Endothelial cell of umbilical vein (primary cell): Measurements from ENCODE around the gene KIF17. TPM values are rescaled to one million over a fixed set of nuclear protein-coding genes. Genes with fewer than 3 reads are reported as not detected.

Experiments
- BruUV-seq: library from RNA; stranded (reverse); fragments of 400-500 nt; replicated peaks from 2 replicates; lab custom pipeline; 2021; lab: Mats Ljungman, UMichigan
- CTCF ChIA-PET: fragments of 300-600, 350-600 bp; sonication (Branson Sonifier 250); formaldehyde crosslinking; loops from one replicate; lab custom pipeline; 2021; ENCODE audit warnings: antibody characterized with exemption, inconsistent platforms; lab: Charles Lee
- POLR2A ChIA-PET: fragments of 300-600, 350-600 bp; sonication (Branson Sonifier 250); formaldehyde crosslinking; loops from one replicate; lab custom pipeline; 2021; ENCODE audit warnings: antibody characterized with exemption, inconsistent platforms; lab: Charles Lee
- DNase-seq: peaks from one replicate; pipeline ENCODE4 v3.0.0-alpha.2; 2011; ENCODE audit warnings: low read depth, low spot score
- FAIRE-seq: peaks from 2 replicates; lab custom pipeline; 2011; peaks lifted over from hg19 to GRCh38; lab: Jason Lieb, UNC
- H2AFZ ChIP-seq: 2 replicates; pipeline ENCODE4 v1.6.0; 2012; ENCODE audit warnings: low read depth, low read length, control low read depth, inconsistent platforms
- H3K27ac ChIP-seq: 2 replicates; pipeline ENCODE4 v1.5.1; 2011; ENCODE audit warnings: low read depth, mild to moderate bottlenecking, control low read depth, low read length, moderate library complexity; ENCODE audit not compliant: insufficient read depth
- H3K27me3 ChIP-seq, 2 experiments: 2 replicates each; pipeline versions ENCODE4 v1.6.0 to v1.6.1; 2011; ENCODE audit warnings: low read length in 2 of 2, mixed read lengths in 1 of 2; ENCODE audit not compliant: control insufficient read depth in 2 of 2, insufficient read depth in 2 of 2
- H3K36me3 ChIP-seq, 2 experiments: 2 replicates in 1 of 2; 3 replicates in 1 of 2; pipeline ENCODE4 v1.5.1; 2011; ENCODE audit warnings: low read length in 2 of 2, mild to moderate bottlenecking in 1 of 2, moderate library complexity in 1 of 2; ENCODE audit not compliant: control insufficient read depth in 2 of 2, insufficient read depth in 2 of 2; ENCODE audit errors: extremely low read depth in 1 of 2
- H3K4me1 ChIP-seq: 3 replicates; pipeline ENCODE4 v1.5.1; 2011; ENCODE audit warnings: mild to moderate bottlenecking, low read length; ENCODE audit not compliant: control insufficient read depth, insufficient read depth; ENCODE audit errors: extremely low read depth
- H3K4me2 ChIP-seq: 2 replicates; pipeline ENCODE4 v1.6.1; 2011; ENCODE audit warnings: low read length, control low read depth, mixed read lengths; ENCODE audit not compliant: insufficient read depth
- H3K4me3 ChIP-seq, 3 experiments: fragments of 200-600 bp in 1 of 3; sonication (generic), shearing (Covaris generic) in 1 of 3; replicated peaks in 1 of 3; 2 replicates each; pipeline ENCODE4 v1.5.1; 2011 to 2016; ENCODE audit warnings: control low read depth in 3 of 3, low read length in 3 of 3, mild to moderate bottlenecking in 2 of 3, inconsistent platforms in 1 of 3, low read depth in 1 of 3, moderate library complexity in 1 of 3; ENCODE audit not compliant: insufficient read depth in 1 of 3
- H3K79me2 ChIP-seq: 2 replicates; pipeline ENCODE4 v1.6.0; 2012; ENCODE audit warnings: low read length, inconsistent platforms; ENCODE audit not compliant: control insufficient read depth, insufficient read depth
- H3K9ac ChIP-seq: replicated peaks from 2 replicates; pipeline ENCODE3; 2011; ENCODE audit warnings: low read length, control low read depth; ENCODE audit not compliant: insufficient read depth; ENCODE audit errors: extremely low read depth
- H3K9me1 ChIP-seq: replicated peaks from 3 replicates; pipeline ENCODE4 v1.6.0; 2011; ENCODE audit warnings: mild to moderate bottlenecking, low read length; ENCODE audit not compliant: control insufficient read depth, insufficient read depth; ENCODE audit errors: extremely low read depth
- H3K9me3 ChIP-seq: replicated peaks from 2 replicates; pipeline ENCODE4 v1.5.1; 2012; ENCODE audit warnings: low read length, inconsistent platforms; ENCODE audit not compliant: control insufficient read depth, insufficient read depth
- H4K20me1 ChIP-seq: replicated peaks from 2 replicates; pipeline ENCODE3; 2011; ENCODE audit warnings: mild to moderate bottlenecking, low read length; ENCODE audit not compliant: control insufficient read depth, insufficient read depth; ENCODE audit errors: extremely low read depth
- FOS ChIP-seq: IDR thresholded peaks from 2 replicates; pipeline ENCODE4 v1.6.1; 2011; ENCODE audit warnings: mild to moderate bottlenecking, low read length, moderate library complexity, borderline replicate concordance; ENCODE audit not compliant: insufficient read depth
- MAX ChIP-seq: IDR thresholded peaks from 2 replicates; pipeline ENCODE4 v1.6.1; 2011; ENCODE audit not compliant: insufficient read depth, insufficient read length
- POLR2A ChIP-seq: IDR thresholded peaks from 2 replicates; pipeline ENCODE4 v1.6.1; 2012; ENCODE audit warnings: low read depth, mild to moderate bottlenecking, control low read depth, low read length
- dilution Hi-C: fragments of 300-500 bp; cut with MboI; formaldehyde crosslinking; loops from one replicate; pipeline ENCODE4 v1.15.0; 2019; ENCODE audit warnings: low sequenced_read_pairs; ENCODE audit not compliant: extremely low pct_ligation_motif_present
- intact Hi-C: fragments of 100-400 bp; cut with micrococcal nuclease; formaldehyde crosslinking; loops from one replicate; pipeline ENCODE4 v1.10.0; 2022
- polyA plus RNA-seq, 4 experiments: library from polyadenylated mRNA; depleted of rRNA in 3 of 4; stranded (reverse) in 3 of 4; unstranded in 1 of 4; fragments of >200 nt; gene quantifications; 2 replicates each; pipeline versions ENCODE4 v1.2.1 to v1.2.3, GENCODE V29; 2011 to 2012; ENCODE audit warnings: missing spikeins in 1 of 4
- total RNA-seq: library from RNA; stranded (reverse); gene quantifications from 2 replicates; pipeline ENCODE4 v1.2.3, GENCODE V29; 2021
- TF ChIP-seq, protein P1 (sequence below), 2 donors: IDR thresholded peaks; 1 replicate in 1 of 2; 2 replicates in 1 of 2; pipeline ENCODE4 v1.5.1; 2011; ENCODE audit warnings: low read length in 2 of 2, mild to moderate bottlenecking in 2 of 2, moderate library complexity in 2 of 2, control low read depth in 1 of 2, inconsistent platforms in 1 of 2, low read depth in 1 of 2; ENCODE audit not compliant: insufficient read depth in 1 of 2; ENCODE audit errors: extremely low read depth in 1 of 2

The KIF17 gene
- total and polyA plus RNA-seq, 2 donors (not counting 3 experiments of a cell fraction or from before 2014, with no cell fraction given): 1.1 to 1.5 TPM

GRCh38 chr1:20702416-20702815, 15.4 kb downstream of the KIF17 start:
- H3K36me3 ChIP-seq: no peaks in the 10 kb centered on the region
- H3K27ac ChIP-seq: no peak overlapping the region
- no peak overlapping the region for H2AFZ ChIP-seq
- no peaks in the 10 kb centered on the region for H3K9me1 ChIP-seq
- H3K79me2 ChIP-seq: no peaks in the 10 kb centered on the region
- no peaks in the 10 kb centered on the region for H3K9me3 ChIP-seq
- H3K4me2 ChIP-seq: no peak overlapping the region
- intact Hi-C loops (no loop called here), dilution Hi-C loops (no loop called here)
- FAIRE-seq (peak; percentile 18), DNase-seq (no peak)
- no peak overlapping the region for H3K9ac ChIP-seq
- H3K27me3 ChIP-seq: no peaks in the 10 kb centered on the region
- no peaks in the 10 kb centered on the region for H3K4me1 ChIP-seq
- H3K4me3 ChIP-seq: no peak overlapping the region
- no peaks in the 10 kb centered on the region for H4K20me1 ChIP-seq
- ChIA-PET CTCF (interaction anchor here (1.2 to 1.4 kb wide), 4 partner anchors 18 to 493 kb away, joined by 3 to 9 read pairs (median 3); partner anchors contain the start of gene HP1BP3), POLR2A (no interaction called here)
- no TSS peak for BruUV-seq
- TF ChIP-seq POLR2A: no peak
- TF ChIP-seq, protein P1, sequence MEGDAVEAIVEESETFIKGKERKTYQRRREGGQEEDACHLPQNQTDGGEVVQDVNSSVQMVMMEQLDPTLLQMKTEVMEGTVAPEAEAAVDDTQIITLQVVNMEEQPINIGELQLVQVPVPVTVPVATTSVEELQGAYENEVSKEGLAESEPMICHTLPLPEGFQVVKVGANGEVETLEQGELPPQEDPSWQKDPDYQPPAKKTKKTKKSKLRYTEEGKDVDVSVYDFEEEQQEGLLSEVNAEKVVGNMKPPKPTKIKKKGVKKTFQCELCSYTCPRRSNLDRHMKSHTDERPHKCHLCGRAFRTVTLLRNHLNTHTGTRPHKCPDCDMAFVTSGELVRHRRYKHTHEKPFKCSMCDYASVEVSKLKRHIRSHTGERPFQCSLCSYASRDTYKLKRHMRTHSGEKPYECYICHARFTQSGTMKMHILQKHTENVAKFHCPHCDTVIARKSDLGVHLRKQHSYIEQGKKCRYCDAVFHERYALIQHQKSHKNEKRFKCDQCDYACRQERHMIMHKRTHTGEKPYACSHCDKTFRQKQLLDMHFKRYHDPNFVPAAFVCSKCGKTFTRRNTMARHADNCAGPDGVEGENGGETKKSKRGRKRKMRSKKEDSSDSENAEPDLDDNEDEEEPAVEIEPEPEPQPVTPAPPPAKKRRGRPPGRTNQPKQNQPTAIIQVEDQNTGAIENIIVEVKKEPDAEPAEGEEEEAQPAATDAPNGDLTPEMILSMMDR (IDR thresholded peaks at IDR 0.05; ENCODE audit: extremely low read depth in 1 of 2, insufficient read depth in 1 of 2, low read depth in 1 of 2, low read length in 2 of 2): peak; percentile 11 to 39

GRCh38 chr1:20701847-20702246, 16.0 kb downstream of the KIF17 start:
- Histone ChIP-seq H4K20me1 (no peaks in the 10 kb centered on the region), H3K27me3 (no peaks in the 10 kb centered on the region), H3K9ac (no peak overlapping the region), H3K4me2 (no peak overlapping the region), H3K79me2 (no peaks in the 10 kb centered on the region), H3K9me3 (no peaks in the 10 kb centered on the region), H3K9me1 (no peaks in the 10 kb centered on the region), H3K4me3 (no peak overlapping the region), H3K4me1 (peaks cover 4% of the 10 kb centered on the region), H3K36me3 (no peaks in the 10 kb centered on the region), H3K27ac (no peak overlapping the region), H2AFZ (no peak overlapping the region)
- dilution Hi-C loops: no loop called here
- DNase-seq: no peak
- no peak for FAIRE-seq
- BruUV-seq: no TSS peak
- CTCF ChIA-PET: interaction anchor here (1.2 to 1.4 kb wide), 4 partner anchors 18 to 494 kb away, joined by 3 to 9 read pairs (median 3); partner anchors contain the start of gene HP1BP3
- TF ChIP-seq MAX (no peak), FOS (no peak), POLR2A (no peak)
- POLR2A ChIA-PET: no interaction called here
- intact Hi-C loops: no loop called here
